Activated naive CD4-positive, alpha-beta T cell treated with anti-CD3 and anti-CD28 coated beads, Interleukin-2, amount 10 ng/mL, durations not matched to agents 7 days and 5 days (primary cell): ENCODE measurements around the gene DPP9.
A peak's percentile ranks its signal among the peaks of the same experiment; 100 is the strongest.
"Not testable (repeated sequence)": the region's sequence is repeated elsewhere in the genome, so short reads cannot be mapped to it uniquely, and the experiment has no call there.

Experiments used
- CTCF ChIA-PET: fragments of 350-600 bp; sonication (Branson Sonifier 250); formaldehyde crosslinking; loops from one replicate; lab custom pipeline; 2021; ENCODE audit warnings: antibody characterized with exemption; lab: Charles Lee
- DNase-seq: peaks from one replicate; pipeline ENCODE4 v3.0.0-alpha.2; 2020
- H3K27ac Mint-ChIP-seq: one replicate; pipeline ENCODE4 v1.8.0; 2021; ENCODE audit warnings: mild to moderate bottlenecking, moderate library complexity, mixed read lengths
- H3K27me3 Mint-ChIP-seq: one replicate; pipeline ENCODE4 v1.8.0; 2021; ENCODE audit warnings: mild to moderate bottlenecking, mixed read lengths
- H3K36me3 Mint-ChIP-seq: one replicate; pipeline ENCODE4 v1.8.0; 2021; ENCODE audit warnings: mixed read lengths
- H3K4me1 Mint-ChIP-seq: one replicate; pipeline ENCODE4 v1.8.0; 2021; ENCODE audit warnings: mixed read lengths
- H3K4me3 Mint-ChIP-seq: one replicate; pipeline ENCODE4 v1.8.0; 2021; ENCODE audit warnings: mild to moderate bottlenecking, moderate library complexity, mixed read lengths
- H3K9me3 Mint-ChIP-seq: one replicate; pipeline ENCODE4 v1.8.0; 2021; ENCODE audit warnings: mixed read lengths

The DPP9 gene

DNA sequence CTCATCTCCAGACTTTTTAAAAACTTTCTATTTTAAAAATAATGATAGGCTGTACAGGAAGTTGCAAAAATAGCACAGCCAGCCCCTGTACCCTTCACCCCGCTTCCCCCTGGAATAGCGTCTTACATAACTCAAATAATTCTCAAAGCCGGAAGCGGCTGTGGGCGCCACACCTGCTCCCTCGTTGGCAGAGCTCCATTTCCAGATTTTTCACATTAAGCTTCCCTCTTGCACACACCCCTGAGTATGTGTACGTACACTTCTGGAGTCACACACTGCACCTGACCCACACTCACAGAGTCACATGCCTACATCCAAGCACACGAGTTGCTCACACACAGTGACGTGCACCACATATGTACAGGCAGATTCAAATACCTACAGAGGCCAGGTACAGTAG lies 24.9 kb upstream of the DPP9 start:
- no peaks in the 10 kb centered on the region for H3K36me3 Mint-ChIP-seq
- H3K4me3 Mint-ChIP-seq, result no peak overlapping the region
- no peak for DNase-seq
- H3K27me3 Mint-ChIP-seq, result peaks cover 36% of the 10 kb centered on the region
- H3K9me3 Mint-ChIP-seq, result no peaks in the 10 kb centered on the region
- CTCF ChIA-PET, result no interaction called here
- H3K27ac Mint-ChIP-seq, result no peak overlapping the region
- H3K4me1 Mint-ChIP-seq, result peaks cover 4% of the 10 kb centered on the region

DNA sequence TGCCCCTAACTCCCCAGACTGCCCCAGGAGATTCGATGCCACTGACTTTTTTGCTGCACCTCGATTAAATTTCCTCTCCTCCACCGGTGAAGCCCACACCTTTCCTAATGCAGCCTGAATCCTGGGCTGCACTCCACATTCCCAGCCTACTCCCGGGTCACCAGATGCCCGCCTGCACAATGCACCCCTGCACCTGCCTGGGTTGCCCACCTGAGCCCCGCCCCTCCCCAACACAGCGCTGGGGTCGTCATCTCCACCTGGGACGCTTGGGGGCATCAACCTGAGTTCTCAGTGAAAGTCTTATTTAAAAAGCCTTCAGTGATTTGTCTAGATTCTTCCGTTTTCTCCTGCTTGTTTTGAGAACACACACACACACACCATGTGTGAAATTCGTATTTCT lies 24.5 kb upstream of the DPP9 start:
- Mint-ChIP-seq H3K4me1 (peaks cover 6% of the 10 kb centered on the region), H3K27me3 (peaks cover 38% of the 10 kb centered on the region), H3K4me3 (no peak overlapping the region), H3K36me3 (no peaks in the 10 kb centered on the region), H3K27ac (no peak overlapping the region), H3K9me3 (no peaks in the 10 kb centered on the region)
- CTCF ChIA-PET, result no interaction called here
- no peak for DNase-seq

DNA sequence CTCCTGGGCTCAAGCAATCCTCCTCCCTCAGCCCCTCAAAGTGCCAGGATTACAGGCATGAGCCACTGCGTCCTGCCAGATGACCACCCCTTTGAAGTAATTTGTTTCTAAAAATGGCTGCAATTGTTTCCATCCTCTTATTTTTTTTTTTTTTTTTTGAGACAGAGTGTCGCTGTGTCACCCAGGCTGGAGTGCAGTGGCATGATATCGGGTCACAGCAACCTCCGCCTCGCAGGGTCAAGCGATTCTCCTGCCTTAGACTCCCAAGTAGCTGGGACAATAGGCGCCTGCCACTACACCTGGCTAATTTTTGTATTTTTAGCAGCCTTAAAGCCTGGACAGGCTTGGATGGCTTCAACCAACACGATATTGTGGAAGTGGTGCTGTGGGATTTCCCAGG lies 22.3 kb upstream of the DPP9 start:
- Mint-ChIP-seq H3K9me3 (no peaks in the 10 kb centered on the region), H3K27ac (no peak overlapping the region), H3K27me3 (peaks cover 43% of the 10 kb centered on the region), H3K4me3 (no peak overlapping the region), H3K4me1 (peaks cover 7% of the 10 kb centered on the region), H3K36me3 (no peaks in the 10 kb centered on the region)
- CTCF ChIA-PET, result no interaction called here
- no peak for DNase-seq

DNA sequence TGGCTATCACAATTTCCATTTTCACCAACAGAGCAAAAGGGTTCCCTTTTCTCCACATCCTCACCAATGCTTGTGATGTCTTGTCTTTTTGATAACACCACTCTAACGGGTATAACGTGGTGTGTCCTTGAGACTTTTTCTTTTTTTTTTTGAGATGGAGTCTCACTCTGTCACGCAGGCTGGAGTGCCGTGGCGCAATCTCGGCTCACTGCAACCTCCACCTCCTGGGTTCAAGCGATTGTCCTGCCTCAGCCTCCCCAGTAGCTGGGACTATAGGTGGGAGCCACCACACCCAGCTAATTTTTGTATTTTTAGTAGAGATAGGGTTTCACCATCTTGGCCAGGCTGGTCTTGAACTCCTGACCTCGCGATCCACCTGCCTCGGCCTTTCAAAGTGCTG lies 21.5 kb upstream of the DPP9 start:
- H3K36me3 Mint-ChIP-seq, H3K4me1 Mint-ChIP-seq, CTCF ChIA-PET, H3K4me3 Mint-ChIP-seq, H3K9me3 Mint-ChIP-seq, DNase-seq, H3K27ac Mint-ChIP-seq: not testable (repeated sequence)
- peaks cover 43% of the 10 kb centered on the region for H3K27me3 Mint-ChIP-seq

DNA sequence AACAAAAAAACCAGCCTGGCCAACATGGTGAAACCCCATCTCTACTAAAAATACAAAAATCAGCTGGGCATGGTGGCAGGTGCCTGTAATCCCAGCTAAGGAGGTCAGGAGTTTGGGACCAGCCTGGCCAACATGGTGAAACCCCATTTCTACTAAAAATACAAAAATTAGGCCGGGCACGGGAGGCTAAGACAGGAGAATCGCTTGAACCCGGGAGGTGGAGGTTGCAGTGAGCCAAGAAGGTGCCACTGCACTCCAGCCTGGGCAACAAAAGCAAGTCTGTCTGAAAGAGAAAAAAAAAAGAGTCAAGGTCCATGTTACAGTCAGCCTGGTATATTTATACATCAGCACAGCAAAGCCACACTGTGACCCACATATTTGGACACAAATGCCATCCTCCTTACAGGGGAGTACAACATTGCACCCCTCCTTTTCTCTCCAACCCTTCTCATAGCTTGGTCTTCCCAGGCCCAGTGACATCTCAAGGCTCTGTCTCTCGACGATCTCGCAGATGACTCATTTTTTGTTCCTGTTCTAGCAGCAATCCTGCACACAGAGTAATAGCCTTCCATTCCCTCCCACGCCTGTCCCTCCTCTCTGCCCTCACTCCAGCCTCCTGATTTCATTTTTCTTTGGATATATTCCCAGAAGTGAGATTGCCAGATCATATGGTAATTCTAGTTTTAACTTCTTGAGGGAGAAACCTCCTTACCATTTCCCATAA lies 21.0 kb upstream of the DPP9 start:
- Mint-ChIP-seq H3K36me3 (no peaks in the 10 kb centered on the region), H3K9me3 (no peaks in the 10 kb centered on the region), H3K4me1 (peaks cover 7% of the 10 kb centered on the region), H3K27me3 (peaks cover 43% of the 10 kb centered on the region), H3K4me3 (no peak overlapping the region), H3K27ac (no peak overlapping the region)
- CTCF ChIA-PET, result no interaction called here
- DNase-seq, result no peak

DNA sequence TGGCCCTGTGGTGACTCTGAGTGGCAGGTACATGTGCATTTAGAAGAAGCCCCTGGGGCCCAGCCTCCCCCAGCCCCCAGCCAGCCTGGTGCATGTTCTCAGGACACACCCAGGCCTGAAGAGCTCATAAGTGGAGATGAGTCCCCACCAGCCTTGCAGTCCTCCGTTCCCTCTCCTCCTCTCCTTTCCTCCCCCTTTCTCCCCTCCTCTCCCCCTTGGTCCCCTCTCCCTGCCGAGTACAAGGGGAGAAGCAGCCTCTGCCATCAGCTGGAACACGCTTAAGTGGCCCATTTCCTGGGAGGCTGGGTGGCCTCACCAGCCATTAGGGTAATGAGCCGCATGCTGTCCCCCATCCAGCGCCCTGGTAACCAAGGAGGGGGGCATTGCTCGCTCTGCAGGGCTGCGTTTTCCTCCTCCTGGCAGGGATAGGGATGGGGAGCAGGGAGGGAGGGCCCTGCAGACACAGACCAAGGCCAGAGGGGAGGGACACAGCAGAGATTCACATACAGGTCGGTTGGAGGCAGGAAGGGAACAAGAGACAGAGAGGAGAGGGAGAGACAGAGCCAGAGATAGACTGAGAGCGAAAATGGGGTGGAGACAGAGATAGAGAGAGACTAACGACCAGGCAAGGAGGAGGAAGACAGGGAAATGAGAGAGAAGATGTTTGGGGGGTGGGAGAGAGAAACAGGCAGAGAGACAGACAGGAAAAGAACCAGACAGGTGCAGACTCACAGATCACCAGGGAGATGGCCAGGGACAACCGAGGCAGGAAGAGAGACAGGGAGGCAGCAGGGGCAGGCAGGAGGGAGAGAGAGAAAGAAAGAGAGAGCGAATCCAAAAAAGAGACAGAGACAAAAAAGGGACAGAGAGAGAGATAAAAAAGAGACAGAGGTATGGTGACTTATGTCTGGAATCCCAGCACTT lies 19.3 kb upstream of the DPP9 start:
- DNase-seq, result no peak
- Mint-ChIP-seq H3K27ac (no peak overlapping the region), H3K36me3 (no peaks in the 10 kb centered on the region), H3K4me3 (no peak overlapping the region), H3K9me3 (no peaks in the 10 kb centered on the region), H3K27me3 (peaks cover 47% of the 10 kb centered on the region), H3K4me1 (peaks cover 7% of the 10 kb centered on the region)
- CTCF ChIA-PET, result no interaction called here

DNA sequence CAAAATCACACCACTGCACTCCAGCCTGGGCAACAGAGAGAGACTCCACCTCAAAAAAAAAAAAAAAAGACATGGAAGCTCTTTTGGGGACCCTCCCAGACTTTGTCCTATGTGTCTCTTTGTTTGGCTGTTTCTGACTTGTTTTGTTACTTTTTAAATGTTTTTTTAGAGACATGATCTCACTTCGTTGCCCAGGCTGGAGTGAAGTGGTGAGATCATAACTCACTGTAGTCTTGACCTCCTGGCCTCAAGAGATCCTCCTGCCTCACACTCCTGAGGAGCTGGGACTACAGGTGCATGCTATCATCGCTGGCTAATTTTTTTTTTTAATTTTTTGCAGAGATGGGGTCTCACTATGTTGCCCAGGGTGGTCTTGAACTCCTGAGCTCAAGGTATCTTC lies 16.4 kb upstream of the DPP9 start:
- DNase-seq, result no peak
- Mint-ChIP-seq H3K9me3 (no peaks in the 10 kb centered on the region), H3K27ac (no peak overlapping the region), H3K27me3 (peaks cover 49% of the 10 kb centered on the region), H3K4me3 (no peak overlapping the region), H3K36me3 (no peaks in the 10 kb centered on the region), H3K4me1 (peaks cover 7% of the 10 kb centered on the region)
- CTCF ChIA-PET, result interaction anchor here (1.1 kb wide), 1 partner anchor 73 kb away, joined by 3 read pairs; no protein-coding TSS in a partner anchor

DNA sequence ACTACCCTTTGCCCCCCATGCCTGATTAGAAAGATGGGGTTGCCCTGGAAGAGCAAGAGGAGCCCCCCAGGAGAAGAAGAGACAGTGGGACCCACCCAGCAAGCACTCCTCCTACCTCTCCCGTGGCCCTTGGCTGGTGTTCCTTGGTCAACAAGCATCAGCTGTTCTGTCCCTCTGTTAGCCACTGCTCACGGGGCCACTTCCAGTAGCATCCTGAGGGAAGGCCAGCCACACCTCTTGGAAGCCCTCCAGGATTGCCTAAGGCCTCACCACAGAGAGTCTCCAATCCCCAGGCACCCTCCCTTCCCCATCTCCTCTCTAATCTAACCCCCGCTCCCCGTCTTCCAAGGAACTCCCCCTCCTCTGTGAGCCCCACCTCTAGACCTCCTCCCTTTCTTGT lies 15.1 kb upstream of the DPP9 start:
- Mint-ChIP-seq H3K4me1 (peaks cover 5% of the 10 kb centered on the region), H3K27me3 (peaks cover 50% of the 10 kb centered on the region), H3K36me3 (no peaks in the 10 kb centered on the region), H3K27ac (no peak overlapping the region), H3K9me3 (no peaks in the 10 kb centered on the region), H3K4me3 (no peak overlapping the region)
- CTCF ChIA-PET, result interaction anchor here (1.1 kb wide), 1 partner anchor 75 kb away, joined by 3 read pairs; no protein-coding TSS in a partner anchor
- no peak for DNase-seq

DNA sequence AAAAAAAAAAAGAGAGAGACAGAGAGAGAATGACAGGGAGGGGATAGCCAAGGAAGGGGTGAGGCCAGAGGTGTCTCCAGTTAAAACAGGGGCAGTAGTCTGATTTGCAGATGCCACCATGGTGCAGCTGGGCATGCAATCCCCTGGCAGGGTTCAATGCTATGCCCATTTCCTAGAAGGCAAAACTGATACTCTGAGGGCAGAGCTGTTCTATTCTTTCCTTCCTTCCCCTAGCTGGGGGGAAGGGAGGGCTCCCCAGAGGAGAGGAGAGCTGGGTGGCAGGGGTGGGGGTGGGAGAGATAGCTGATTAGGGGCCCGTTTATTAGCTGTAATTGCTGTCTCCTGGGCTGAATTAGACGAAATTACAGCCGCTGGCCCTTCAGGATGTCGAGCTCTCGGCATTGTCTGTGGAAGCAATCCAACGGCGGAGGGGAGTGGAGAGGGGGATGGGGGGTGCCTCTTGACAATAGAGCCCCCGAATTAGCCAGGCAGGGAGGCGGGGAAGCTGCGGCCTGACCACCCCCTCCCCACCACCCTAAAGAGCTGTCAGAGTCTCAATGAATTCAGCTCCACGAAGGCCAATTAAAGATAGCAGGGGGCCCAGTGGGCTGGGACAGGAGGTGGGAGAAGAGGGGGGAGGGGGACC lies 14.4 kb upstream of the DPP9 start:
- Mint-ChIP-seq H3K9me3 (no peaks in the 10 kb centered on the region), H3K4me1 (peaks cover 4% of the 10 kb centered on the region), H3K36me3 (no peaks in the 10 kb centered on the region), H3K4me3 (no peak overlapping the region), H3K27me3 (peaks cover 51% of the 10 kb centered on the region), H3K27ac (no peak overlapping the region)
- DNase-seq, result no peak
- CTCF ChIA-PET, result interaction anchor here (1.5 kb wide), 1 partner anchor 72 kb away, joined by 3 read pairs; no protein-coding TSS in a partner anchor

DNA sequence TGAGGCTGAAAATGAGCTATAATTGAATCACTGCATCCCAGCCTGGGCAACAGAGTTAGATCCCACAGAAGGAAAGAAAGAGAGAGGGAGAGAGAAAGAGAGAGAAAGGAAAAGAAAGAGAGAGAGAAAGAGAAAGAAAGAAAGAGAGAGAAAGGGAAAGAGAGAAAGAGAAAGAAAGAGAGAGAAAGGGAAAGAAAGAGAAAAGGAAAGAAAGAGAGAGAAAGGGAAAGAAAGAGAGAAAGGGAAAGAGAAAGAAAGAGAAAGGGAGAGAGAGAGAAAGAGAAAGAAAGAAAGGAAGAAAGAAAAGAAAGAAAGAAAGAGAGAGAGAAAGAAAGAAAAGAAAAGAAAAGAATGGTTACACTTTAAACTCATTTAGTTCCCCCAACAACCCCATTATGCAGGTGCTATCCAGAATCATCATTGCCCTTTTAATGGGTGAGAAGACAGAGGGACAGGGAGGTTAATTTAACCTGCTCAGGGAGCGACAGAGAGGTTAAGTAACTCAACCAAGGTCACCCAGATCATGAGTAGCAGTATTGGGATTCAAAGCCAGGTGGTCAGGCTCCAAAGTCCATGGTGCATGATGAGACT lies 10.2 kb upstream of the DPP9 start:
- no peaks in the 10 kb centered on the region for H3K36me3 Mint-ChIP-seq
- H3K27ac Mint-ChIP-seq, result no peak overlapping the region
- H3K4me1 Mint-ChIP-seq, result peaks cover 8% of the 10 kb centered on the region
- H3K9me3 Mint-ChIP-seq, result no peaks in the 10 kb centered on the region
- CTCF ChIA-PET, result interaction anchor here (0.6 to 3.8 kb wide), 4 partner anchors 9 to 70 kb away, joined by 3 to 43 read pairs (median 4); partner anchors contain the start of gene FEM1A
- no peak overlapping the region for H3K4me3 Mint-ChIP-seq
- no peak for DNase-seq
- H3K27me3 Mint-ChIP-seq, result peaks cover 51% of the 10 kb centered on the region

DNA sequence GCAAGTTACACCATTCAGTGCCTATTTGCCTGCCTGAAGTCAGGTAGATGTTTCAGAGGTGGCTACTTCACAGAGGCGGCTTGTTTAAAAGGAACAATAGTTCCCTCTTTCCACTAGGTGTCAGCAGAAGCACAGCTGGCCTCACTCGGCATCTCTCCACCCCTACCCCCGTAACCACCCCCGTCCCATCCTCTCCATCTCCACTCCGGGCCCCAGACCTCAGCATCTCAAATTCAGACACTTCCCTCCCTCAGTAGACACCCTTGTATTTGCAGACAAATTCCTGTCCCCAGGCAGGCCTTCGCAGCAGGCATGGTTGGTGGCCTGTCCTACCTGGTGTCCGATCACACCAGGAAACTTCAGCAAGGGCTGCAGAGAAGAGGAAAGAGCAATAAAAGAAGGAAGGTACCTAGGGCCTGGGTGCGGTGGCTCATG lies 9.1 kb upstream of the DPP9 start:
- Mint-ChIP-seq H3K27ac (no peak overlapping the region), H3K9me3 (no peaks in the 10 kb centered on the region), H3K27me3 (peaks cover 39% of the 10 kb centered on the region), H3K4me3 (no peak overlapping the region), H3K36me3 (no peaks in the 10 kb centered on the region), H3K4me1 (peaks cover 8% of the 10 kb centered on the region)
- CTCF ChIA-PET, result interaction anchor here (0.6 to 3.8 kb wide), 6 partner anchors 51 to 220 kb away, joined by 3 to 43 read pairs (median 4); partner anchors contain the start of gene FEM1A
- peak; percentile 74 for DNase-seq

DNA sequence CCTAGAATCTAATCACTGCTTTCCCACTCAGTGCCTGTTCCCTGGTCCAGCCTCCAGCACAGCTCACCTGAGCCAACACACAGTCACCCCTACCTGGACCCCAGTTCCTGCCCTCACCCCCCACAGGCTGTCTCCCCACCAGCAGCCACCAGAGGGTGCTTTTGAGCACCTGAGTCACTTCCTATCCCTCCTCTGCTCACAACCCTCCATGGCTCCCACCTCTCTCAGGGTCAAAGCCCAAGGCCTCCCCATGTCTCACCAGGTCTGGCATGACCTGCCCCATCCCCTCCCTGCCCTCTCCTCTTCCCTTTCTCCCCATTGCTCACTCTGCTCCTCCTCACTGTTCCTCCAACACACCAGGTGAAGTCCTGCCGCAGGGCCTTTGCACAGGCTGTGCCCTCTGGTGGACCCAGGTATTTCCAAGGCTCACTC lies 7.1 kb upstream of the DPP9 start:
- DNase-seq, result peak; percentile 74
- Mint-ChIP-seq H3K27ac (peak overlapping the region; percentile 64), H3K4me3 (no peak overlapping the region), H3K9me3 (no peaks in the 10 kb centered on the region), H3K27me3 (peaks cover 28% of the 10 kb centered on the region), H3K4me1 (peaks cover 8% of the 10 kb centered on the region), H3K36me3 (no peaks in the 10 kb centered on the region)
- CTCF ChIA-PET, result interaction anchor here (1.0 to 3.8 kb wide), 3 partner anchors 9 to 70 kb away, joined by 3 to 43 read pairs (median 4); partner anchors contain the start of gene FEM1A

DNA sequence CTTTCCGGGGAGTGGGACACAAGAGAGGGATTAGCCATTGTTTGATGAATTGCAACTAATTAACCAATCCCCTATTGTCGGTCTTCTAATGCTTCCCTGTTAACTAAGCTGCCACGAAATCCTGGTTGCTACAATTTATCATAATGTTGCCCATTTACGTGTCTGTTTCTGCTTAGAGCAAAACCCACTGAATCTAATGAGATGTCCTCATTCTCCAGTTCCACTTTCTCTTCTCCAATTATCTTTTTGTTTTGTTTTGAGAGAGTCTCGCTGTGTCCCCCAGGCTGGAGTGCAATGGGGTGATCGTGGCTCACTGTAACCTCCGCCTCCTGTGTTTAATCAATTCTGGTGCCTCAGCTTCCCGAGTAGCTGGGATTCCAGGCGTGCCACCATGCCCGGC lies 5.2 kb upstream of the DPP9 start:
- CTCF ChIA-PET, result interaction anchor here (1.0 to 1.4 kb wide), 2 partner anchors 62 to 75 kb away, joined by 3 to 5 read pairs; no protein-coding TSS in a partner anchor
- DNase-seq, result no peak
- peaks cover 22% of the 10 kb centered on the region for H3K4me1 Mint-ChIP-seq
- H3K4me3 Mint-ChIP-seq, result no peak overlapping the region
- H3K27me3 Mint-ChIP-seq, result peaks cover 25% of the 10 kb centered on the region
- H3K27ac Mint-ChIP-seq, result no peak overlapping the region
- H3K9me3 Mint-ChIP-seq, result no peaks in the 10 kb centered on the region
- H3K36me3 Mint-ChIP-seq, result peaks cover 3% of the 10 kb centered on the region
